Heart left ventricle (tissue), 13 donors: ENCODE data around the gene ERFL.

Source experiments
- CTCF ChIP-seq, 12 donors: fragments of 200-600 bp; sonication (generic) in 4 of 12; IDR thresholded peaks; one replicate each; pipeline versions ENCODE4 v1.5.0 to v1.8.0; 2018 to 2022; ENCODE audit warnings: antibody characterized with exemption in 12 of 12, mild to moderate bottlenecking in 5 of 12
- POLR2A ChIP-seq, 2 donors: fragments of 450-650 bp; IDR thresholded peaks; one replicate each; pipeline ENCODE4 v1.6.1; 2017; ENCODE audit warnings: antibody characterized with exemption in 2 of 2, mild to moderate bottlenecking in 2 of 2, moderate library complexity in 2 of 2
- donor health status: ischemic (EF 13 %, LVEDD 7.1; RV severe dilation, severe dysfunction).
- donor health status: DM: no; HTN: yes; CAD: no.
- donor health status: DM: no; HTN: no; CAD: no.
- donor health status: ischemic (EF 25% LVEDD 6.9; RV normal size, moderate dysfunction).
- donor health status: ischemic (EF 25% LVEDD 5.7; RV mildly dilated, moderate dysfunction).
- donor health status: ischemic (EF 35%, LVEDD 5.7; RV mildly dilated, moderate dysfunction).
- donor health status: nonischemic (EF 11% LVEDD 7.7; RV severe dilation, severe dysfunction).
- donor health status: DM: yes; HTN: yes; CAD: no.
- donor health status: PGD.
- donor health status: ischemic (EF 29% LVEDD 5.4; RV normal size, mild dysfunction).
- donor health status: nonischemic (EF 23%, LVEDD 6.1; RV moderate dilation, normal function).

- no peak for TF ChIP-seq POLR2A (IDR thresholded peaks at IDR 0.05)
- TF ChIP-seq CTCF (IDR thresholded peaks at IDR 0.05), result no peak
Measured at GRCh38 chr19:41977916-41978315, 49.7 kb upstream of the ERFL start.
